GM21717 (cell line): ENCODE results near the gene ESPN.
"Not testable (repeated sequence)": the region's sequence is repeated elsewhere in the genome, so short reads cannot be mapped to it uniquely, and the experiment has no call there.

Source experiments
- ATAC-seq: cut with Tn5 transposase; IDR thresholded peaks from one replicate; pipeline ENCODE4 v1.9.1; 2021; ENCODE audit warnings: mild to moderate bottlenecking, moderate library complexity; ENCODE audit not compliant: unreplicated experiment

The ESPN gene

GRCh38 chr1:6447016-6447817, 22.6 kb downstream of the ESPN start:
- no peak for ATAC-seq

GRCh38 chr1:6447818-6448748, 23.5 kb downstream of the ESPN start:
- ATAC-seq: no peak

- ATAC-seq: no peak
Observed at GRCh38 chr1:6448749-6449631, 24.4 kb downstream of the ESPN start.

GRCh38 chr1:6450005-6450450, 25.5 kb downstream of the ESPN start:
- ATAC-seq: no peak

- ATAC-seq: not testable (repeated sequence)
Observed at GRCh38 chr1:6450486-6450885, 25.9 kb downstream of the ESPN start.

GRCh38 chr1:6450943-6451373, 26.4 kb downstream of the ESPN start:
- ATAC-seq: no peak

- ATAC-seq: not testable (repeated sequence)
Observed at GRCh38 chr1:6453895-6454855, 29.6 kb downstream of the ESPN start.

GRCh38 chr1:6454856-6455751, 30.5 kb downstream of the ESPN start:
- ATAC-seq: no peak

- ATAC-seq: not testable (repeated sequence)
Observed at GRCh38 chr1:6455752-6456520, 31.4 kb downstream of the ESPN start.

- no peak for ATAC-seq
Observed at GRCh38 chr1:6456800-6457466, 32.4 kb downstream of the ESPN start.

- ATAC-seq: no peak
Observed at GRCh38 chr1:6459850-6460265, 35.3 kb downstream of the ESPN start.

GRCh38 chr1:6460301-6461050, 35.9 kb downstream of the ESPN start:
- no peak for ATAC-seq

GRCh38 chr1:6461051-6461530, 36.5 kb downstream of the ESPN start:
- ATAC-seq: no peak

- ATAC-seq: no peak
Observed at GRCh38 chr1:6461538-6462411, 37.2 kb downstream of the ESPN start.

GRCh38 chr1:6462412-6463119, 38.0 kb downstream of the ESPN start:
- no peak for ATAC-seq
